Kidney (tissue), 22 donors: Measurements from ENCODE around the gene NDC80. TPM values are rescaled to one million over a fixed set of nuclear protein-coding genes. Genes with fewer than 3 reads are reported as not detected.
A peak's percentile ranks its signal among the peaks of the same experiment; 100 is the strongest.
"Not testable (repeated sequence)": the region's sequence is repeated elsewhere in the genome, so short reads cannot be mapped to it uniquely, and the experiment has no call there.

Experiments used
- DNase-seq, 5 donors: peaks; one replicate each; pipeline ENCODE4 v3.0.0-alpha.2; 2013 to 2020
- FAIRE-seq: peaks from 2 replicates; lab custom pipeline; 2012; peaks lifted over from hg19 to GRCh38; lab: Jason Lieb, UNC
- H3K27ac ChIP-seq, 2 donors: one replicate each; pipeline ENCODE4 v1.7.0; 2013; ENCODE audit warnings: low read depth in 2 of 2, low read length in 2 of 2, inconsistent platforms in 1 of 2
- H3K27me3 ChIP-seq: one replicate; pipeline ENCODE4 v1.7.1; 2013; ENCODE audit warnings: low read length, inconsistent platforms; ENCODE audit not compliant: control insufficient read depth, insufficient read depth
- H3K36me3 ChIP-seq, 3 donors: one replicate each; pipeline versions ENCODE4 v1.7.0 to v1.7.1; 2013; ENCODE audit warnings: low read length in 3 of 3, control low read depth in 1 of 3, inconsistent platforms in 1 of 3; ENCODE audit not compliant: insufficient read depth in 3 of 3, control insufficient read depth in 2 of 3
- H3K4me1 ChIP-seq, 3 donors: one replicate each; pipeline versions ENCODE4 v1.7.0 to v1.7.1; 2013; ENCODE audit warnings: low read length in 3 of 3, inconsistent platforms in 1 of 3, low read depth in 1 of 3; ENCODE audit not compliant: control insufficient read depth in 2 of 3, insufficient read depth in 2 of 3
- H3K4me3 ChIP-seq, 3 donors: one replicate each; pipeline versions ENCODE4 v1.7.0 to v1.8.1; 2013; ENCODE audit warnings: low read length in 3 of 3, control low read depth in 1 of 3, inconsistent platforms in 1 of 3
- H3K9ac ChIP-seq, 3 donors: one replicate each; pipeline versions ENCODE4 v1.7.0 to v1.7.1; 2013; ENCODE audit warnings: low read length in 3 of 3, control low read depth in 1 of 3, inconsistent platforms in 1 of 3
- H3K9me3 ChIP-seq, 3 donors: one replicate each; pipeline versions ENCODE4 v1.7.0 to v1.7.1; 2013; ENCODE audit warnings: low read length in 3 of 3, control low read depth in 1 of 3, inconsistent platforms in 1 of 3; ENCODE audit not compliant: control insufficient read depth in 2 of 3, insufficient read depth in 1 of 3
- CTCF ChIP-seq: IDR thresholded peaks from 3 replicates; pipeline ENCODE4 v1.5.1; 2012; ENCODE audit warnings: mild to moderate bottlenecking, moderate library complexity, borderline replicate concordance; ENCODE audit not compliant: insufficient read depth; ENCODE audit errors: extremely low read depth
- intact Hi-C: fragments of 100-400 bp; cut with DNase I; formaldehyde crosslinking; loops from one replicate; pipeline ENCODE4 v1.11.1; 2022
- long read RNA-seq, 10 donors: library from polyadenylated mRNA in 1 of 10; unstranded in 1 of 10; transcript quantifications; one replicate each; pipeline ENCODE4 v2.0.0 and lab custom pipeline, GENCODE V29; 2021 to 2026
- polyA plus RNA-seq: library from polyadenylated mRNA; stranded (reverse); fragments of 350-450 nt; fragmentation: Illumina TruSeq; extraction: RNeasy Lipid Tissue Mini Kit (QIAGEN cat#74804); gene quantifications from one replicate; pipeline ENCODE4 v1.2.3, GENCODE V29; 2014; ENCODE audit warnings: low read depth, low replicate concordance; ENCODE audit not compliant: insufficient read depth
- total RNA-seq: library from RNA; stranded (reverse); fragmentation: NEBNext Ultra II Directional; extraction: Animal tissue kit (Norgen Biotek cat#: 25700); gene quantifications from one replicate; pipeline ENCODE4 v1.2.1, GENCODE V29; 2021
- donor health status: control.
- donor health status: control.
- donor health status: control.
- donor health status: control.
- donor health status: control.
- donor health status: DM: yes; HTN: yes; CAD: no.
- donor health status: Normal renal cell carcinoma (clear cell type).

Gene NDC80
- total RNA-seq: 0.63 TPM
- polyA plus RNA-seq: 0.99 TPM
- long read RNA-seq, donor 1, partial matches to known transcripts: 0 of 1 reads
- long read RNA-seq, donor 1, other reads (novel, unspliced or antisense): 0 of 1 reads
- long read RNA-seq, donor 2, partial matches to known transcripts: 0 of 1 reads
- long read RNA-seq, donor 2, other reads (novel, unspliced or antisense): 0 of 1 reads
- long read RNA-seq, donor 3, partial matches to known transcripts: 0 of 4 reads
- long read RNA-seq, donor 3, other reads (novel, unspliced or antisense): 0 of 4 reads
- long read RNA-seq, donor 4, partial matches to known transcripts: 0 of 3 reads
- long read RNA-seq, donor 4, other reads (novel, unspliced or antisense): 0 of 3 reads
- long read RNA-seq, donor 5, partial matches to known transcripts: 0 of 1 reads
- long read RNA-seq, donor 5, other reads (novel, unspliced or antisense): 0 of 1 reads
- long read RNA-seq, donor 6, partial matches to known transcripts: 0 of 1 reads
- long read RNA-seq, donor 6, other reads (novel, unspliced or antisense): 0 of 1 reads
- long read RNA-seq, donor 7, partial matches to known transcripts: 1 of 1 reads
- long read RNA-seq, donor 7, other reads (novel, unspliced or antisense): 0 of 1 reads
- long read RNA-seq, donor 8, partial matches to known transcripts: 0 of 3 reads
- long read RNA-seq, donor 8, other reads (novel, unspliced or antisense): 0 of 3 reads
- long read RNA-seq, donor 9, partial matches to known transcripts: 0 of 1 reads
- long read RNA-seq, donor 9, other reads (novel, unspliced or antisense): 0 of 1 reads
- long read RNA-seq, donor 10, partial matches to known transcripts: 0 of 2 reads
- long read RNA-seq, donor 10, other reads (novel, unspliced or antisense): 0 of 2 reads

- Histone ChIP-seq H3K4me3 (peak within 1 kb of the TSS; percentile 87 to 94 (median 93)), H3K27ac (peak within 1 kb of the TSS; percentile 99), H3K9ac (peak within 1 kb of the TSS; percentile 81 to 90 (median 85)), H3K4me1 (peaks cover 0 to 8% (median 8%) of the 10 kb centered on the region in 3 donors), H3K27me3 (no peaks in the 10 kb centered on the region), H3K36me3 (no peaks in the 10 kb centered on the region), H3K9me3 (no peaks in the 10 kb centered on the region)
- intact Hi-C loops: no loop called here
- peak; percentile 94 to 96 (median 95) for DNase-seq
- peak; percentile 4 for TF ChIP-seq CTCF
- FAIRE-seq: no peak
These were observed at the start of gene NDC80, which contains the start of gene METTL4 for GRCh38 chr18:2571200-2572170. TSS of gene NDC80 (plus strand) at chr18:2571557. CDS start at chr18:2572986, 1,429 bp downstream. TSS of gene METTL4 (minus strand) at chr18:2571505. CDS start at chr18:2567216, 4,289 bp downstream.

GRCh38 chr18:2522112-2522511, 49.2 kb upstream of the NDC80 start:
- Histone ChIP-seq H3K36me3 (no peaks in the 10 kb centered on the region), H3K9me3 (no peaks in the 10 kb centered on the region), H3K4me1 (no peaks in the 10 kb centered on the region), H3K27ac (no peak overlapping the region), H3K9ac (no peak overlapping the region), H3K27me3 (no peaks in the 10 kb centered on the region), H3K4me3 (no peak overlapping the region)
- intact Hi-C loops: no loop called here
- peak in 1 of 5 donors; percentile 41 for DNase-seq
- FAIRE-seq: no peak
- TF ChIP-seq CTCF: no peak

- H3K9me3 ChIP-seq, intact Hi-C loops, FAIRE-seq, H3K27ac ChIP-seq, H3K4me1 ChIP-seq, H3K27me3 ChIP-seq, H3K9ac ChIP-seq, H3K4me3 ChIP-seq, H3K36me3 ChIP-seq: not testable (repeated sequence)
- DNase-seq: peak in 1 of 5 donors; percentile 29
These were observed 46.6 kb upstream of the NDC80 start for GRCh38 chr18:2524794-2525198.
